NB4 (cell line): Measurements from ENCODE around the gene ZFAND3.

ENCODE experiments used
- DNase-seq: peaks from one replicate; pipeline ENCODE4 v3.0.0; 2010; ENCODE audit warnings: low read depth
- H3K4me3 ChIP-seq: one replicate; pipeline ENCODE4 v1.5.1; 2011; ENCODE audit warnings: mild to moderate bottlenecking, low read depth, low read length, moderate library complexity
- MYC ChIP-seq: IDR thresholded peaks from 2 replicates; pipeline ENCODE4 v1.6.1; 2011; ENCODE audit warnings: low read depth, low read length
- POLR2A ChIP-seq: IDR thresholded peaks from 2 replicates; pipeline ENCODE4 v1.6.1; 2011; ENCODE audit warnings: mild to moderate bottlenecking; ENCODE audit not compliant: insufficient read length; ENCODE audit errors: extremely low read depth
- TF ChIP-seq, protein P1 (sequence below): IDR thresholded peaks from 2 replicates; pipeline ENCODE4 v1.6.1; 2011; ENCODE audit warnings: low read depth, low read length
- TF ChIP-seq, protein P2 (sequence below): IDR thresholded peaks from one replicate; pipeline ENCODE4 v1.5.1; 2012; ENCODE audit warnings: low read depth, low read length

Gene ZFAND3

DNA sequence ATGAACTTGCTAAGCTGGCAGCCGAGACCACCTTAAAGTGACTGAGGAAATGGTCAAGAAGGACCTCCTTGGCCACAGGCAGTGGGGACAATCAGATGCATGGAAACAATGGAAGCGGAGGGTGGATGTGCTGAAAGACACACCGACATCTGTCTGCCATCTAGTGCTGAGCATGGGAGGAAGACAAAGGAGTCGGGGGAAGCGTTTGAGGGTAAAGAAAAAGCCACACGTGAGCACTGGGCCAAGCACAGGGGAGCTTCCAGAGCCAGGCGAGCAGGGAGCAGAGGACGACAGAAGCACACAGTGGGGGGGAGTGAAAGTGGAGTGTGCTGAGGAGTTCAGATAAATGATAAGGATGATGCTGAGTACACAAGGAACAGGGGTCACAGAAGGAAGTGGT is 367.8 kb downstream of the ZFAND3 start:
- no peak overlapping the region for H3K4me3 ChIP-seq
- TF ChIP-seq, protein P1, sequence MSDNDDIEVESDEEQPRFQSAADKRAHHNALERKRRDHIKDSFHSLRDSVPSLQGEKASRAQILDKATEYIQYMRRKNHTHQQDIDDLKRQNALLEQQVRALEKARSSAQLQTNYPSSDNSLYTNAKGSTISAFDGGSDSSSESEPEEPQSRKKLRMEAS: no peak
- TF ChIP-seq, protein P2, sequence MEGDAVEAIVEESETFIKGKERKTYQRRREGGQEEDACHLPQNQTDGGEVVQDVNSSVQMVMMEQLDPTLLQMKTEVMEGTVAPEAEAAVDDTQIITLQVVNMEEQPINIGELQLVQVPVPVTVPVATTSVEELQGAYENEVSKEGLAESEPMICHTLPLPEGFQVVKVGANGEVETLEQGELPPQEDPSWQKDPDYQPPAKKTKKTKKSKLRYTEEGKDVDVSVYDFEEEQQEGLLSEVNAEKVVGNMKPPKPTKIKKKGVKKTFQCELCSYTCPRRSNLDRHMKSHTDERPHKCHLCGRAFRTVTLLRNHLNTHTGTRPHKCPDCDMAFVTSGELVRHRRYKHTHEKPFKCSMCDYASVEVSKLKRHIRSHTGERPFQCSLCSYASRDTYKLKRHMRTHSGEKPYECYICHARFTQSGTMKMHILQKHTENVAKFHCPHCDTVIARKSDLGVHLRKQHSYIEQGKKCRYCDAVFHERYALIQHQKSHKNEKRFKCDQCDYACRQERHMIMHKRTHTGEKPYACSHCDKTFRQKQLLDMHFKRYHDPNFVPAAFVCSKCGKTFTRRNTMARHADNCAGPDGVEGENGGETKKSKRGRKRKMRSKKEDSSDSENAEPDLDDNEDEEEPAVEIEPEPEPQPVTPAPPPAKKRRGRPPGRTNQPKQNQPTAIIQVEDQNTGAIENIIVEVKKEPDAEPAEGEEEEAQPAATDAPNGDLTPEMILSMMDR: no peak
- TF ChIP-seq POLR2A (no peak), MYC (no peak)
- no peak for DNase-seq

DNA sequence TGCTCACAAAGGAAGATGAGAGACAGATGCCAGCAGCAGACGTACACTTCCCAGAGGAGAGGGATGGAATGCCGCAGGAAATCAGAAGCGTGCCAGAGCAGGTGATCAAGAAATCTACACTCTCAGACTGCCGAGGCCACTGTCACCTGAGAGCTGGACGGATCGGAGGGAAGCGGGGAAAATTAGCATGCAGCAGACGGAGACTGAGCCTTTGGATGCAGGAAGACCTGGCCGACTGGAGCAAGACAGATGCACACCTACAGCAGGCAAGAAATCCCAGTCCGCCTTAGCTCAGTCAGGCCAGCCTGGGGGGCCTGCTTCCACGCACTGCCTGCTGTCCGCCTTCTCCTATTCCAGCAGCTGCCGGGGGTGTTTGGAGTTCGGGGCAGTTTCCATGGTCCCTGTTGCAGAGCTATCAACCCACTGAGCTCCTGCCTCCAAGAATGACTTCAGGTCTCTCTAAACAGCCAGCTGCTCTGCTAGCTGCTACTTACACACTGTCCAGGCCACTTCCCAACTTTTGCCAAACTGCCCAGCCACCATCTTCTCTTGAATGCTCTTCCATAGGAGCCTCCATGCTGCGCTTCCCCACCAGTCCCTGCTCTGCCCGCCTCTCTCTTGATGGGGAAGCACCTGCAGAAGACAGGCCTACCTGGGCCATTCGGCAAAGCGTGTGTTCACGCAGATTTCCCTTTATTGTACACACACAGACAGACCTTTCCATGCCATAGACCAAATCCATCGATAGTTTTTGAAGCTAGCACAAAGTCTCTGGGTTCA is 368.5 kb downstream of the ZFAND3 start:
- no peak overlapping the region for H3K4me3 ChIP-seq
- no peak for DNase-seq
- TF ChIP-seq, protein P2: no peak
- TF ChIP-seq MYC (no peak), POLR2A (no peak)
- TF ChIP-seq, protein P1: no peak

DNA sequence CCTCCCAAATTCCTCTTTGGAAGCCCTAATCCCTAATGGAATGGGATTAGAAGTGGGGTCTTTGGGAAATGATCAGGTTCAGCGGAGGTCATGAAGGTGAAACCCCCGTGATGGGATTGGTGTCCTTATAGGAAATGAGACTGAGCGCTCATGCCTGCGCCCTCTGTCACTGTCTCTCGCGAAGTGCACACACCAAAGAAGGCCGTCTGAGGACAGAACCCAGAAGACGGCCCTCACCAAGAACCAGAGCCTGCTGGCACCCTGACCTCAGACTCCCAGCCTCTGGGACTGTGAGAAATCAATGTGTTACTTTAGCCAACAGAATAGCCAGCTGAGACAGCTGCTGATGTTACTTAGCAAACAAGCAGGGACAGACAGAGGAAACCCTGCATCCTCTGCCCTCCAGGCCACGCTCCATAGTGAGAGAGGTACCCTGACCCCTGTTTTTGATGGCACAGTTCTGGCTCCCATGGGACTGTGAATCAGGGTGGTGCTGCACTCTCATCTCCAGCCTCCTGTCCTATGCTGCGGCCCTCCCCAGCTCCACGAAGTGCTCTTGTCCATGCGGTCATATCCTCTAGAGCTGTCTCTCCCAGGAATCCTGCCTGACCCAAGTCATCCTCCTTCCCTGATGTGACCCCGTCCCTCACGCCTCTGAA is 369.3 kb downstream of the ZFAND3 start:
- TF ChIP-seq, protein P1: no peak
- TF ChIP-seq MYC (no peak), POLR2A (no peak)
- TF ChIP-seq, protein P2: no peak
- H3K4me3 ChIP-seq: no peak overlapping the region
- no peak for DNase-seq

DNA sequence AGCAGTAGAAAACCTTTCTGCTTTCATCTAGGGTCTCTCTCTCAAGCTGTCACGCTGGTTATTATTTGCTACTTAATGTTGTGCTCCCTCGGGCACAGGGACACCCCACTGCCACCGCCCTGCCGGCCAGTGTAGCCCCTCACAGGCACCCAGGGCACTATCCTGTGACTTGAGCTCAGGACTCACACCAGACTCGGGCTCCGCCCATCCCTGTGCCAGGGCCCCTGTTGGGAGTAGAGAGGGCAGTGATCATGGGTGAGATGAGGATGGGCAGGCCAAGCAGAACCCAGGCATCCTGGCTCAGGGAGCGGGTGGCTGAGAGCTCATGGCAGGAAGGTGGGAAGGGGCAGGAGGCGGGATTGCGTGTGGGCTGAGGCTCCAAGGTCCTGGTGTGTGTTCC is 371.9 kb downstream of the ZFAND3 start:
- TF ChIP-seq, protein P2: no peak
- TF ChIP-seq MYC (no peak), POLR2A (no peak)
- TF ChIP-seq, protein P1: no peak
- DNase-seq: no peak

DNA sequence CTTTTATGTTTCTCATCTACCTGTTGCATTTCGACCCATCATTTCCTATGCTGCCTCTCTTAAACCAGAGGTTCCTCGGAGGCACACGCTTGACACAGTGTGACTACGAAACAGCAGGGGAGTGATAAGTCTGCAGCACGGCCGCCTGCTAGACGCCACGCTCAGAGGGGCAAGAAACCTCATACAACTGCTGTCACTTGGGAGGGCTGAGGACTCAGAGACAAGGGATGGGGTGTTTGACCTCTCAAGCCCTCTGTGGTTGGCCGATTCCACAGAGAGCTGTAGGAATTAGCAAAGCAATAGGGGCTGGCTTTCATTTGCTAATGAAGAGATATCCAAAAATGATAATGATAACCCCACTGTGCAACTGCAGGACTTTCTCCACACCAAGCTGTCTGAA is 372.5 kb downstream of the ZFAND3 start:
- TF ChIP-seq, protein P1: no peak
- H3K4me3 ChIP-seq: no peak overlapping the region

More for the DNA sequence above, 371.9 kb downstream of the ZFAND3 start:
- no peak overlapping the region for H3K4me3 ChIP-seq

DNA sequence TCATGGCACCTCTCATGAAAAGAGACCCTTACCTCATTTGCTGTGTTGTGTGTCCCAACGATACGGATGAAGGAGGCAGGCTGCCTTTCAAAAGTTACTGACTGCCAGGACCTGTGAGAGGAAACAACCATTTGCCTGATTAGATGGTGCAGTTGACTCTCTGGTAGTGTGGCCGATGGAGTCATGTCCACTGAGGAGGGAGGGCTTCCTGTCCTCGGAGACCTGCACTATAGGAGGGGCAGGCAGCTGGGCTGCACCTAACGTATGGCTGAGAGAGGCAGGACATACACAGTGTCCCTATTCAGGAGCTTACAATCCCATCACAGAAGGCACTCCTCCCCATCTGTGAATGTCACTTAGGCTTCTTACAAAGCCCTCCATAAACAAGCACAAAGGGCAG is 373.0 kb downstream of the ZFAND3 start:
- TF ChIP-seq, protein P1: no peak
- no peak for TF ChIP-seq POLR2A
- TF ChIP-seq, protein P2: no peak
- H3K4me3 ChIP-seq: no peak overlapping the region
- no peak for DNase-seq

More for the DNA sequence above, 372.5 kb downstream of the ZFAND3 start:
- DNase-seq: no peak
